ENCODE measurements around the gene HSDL2. TPM values are rescaled to one million over a fixed set of nuclear protein-coding genes. Genes with fewer than 3 reads are reported as not detected.
"Not testable (repeated sequence)": the region's sequence is repeated elsewhere in the genome, so short reads cannot be mapped to it uniquely, and the experiment has no call there.

HSDL2 gene
- total RNA-seq, 1 experiment from 2014 or later: 60.6 TPM

GRCh38 chr9:112384219-112384618 lies 4.3 kb downstream of the HSDL2 start:
- no peak for TF ChIP-seq EZH2 (IDR thresholded peaks at IDR 0.05; ENCODE audit: low read depth)
- TF ChIP-seq, protein P1, sequence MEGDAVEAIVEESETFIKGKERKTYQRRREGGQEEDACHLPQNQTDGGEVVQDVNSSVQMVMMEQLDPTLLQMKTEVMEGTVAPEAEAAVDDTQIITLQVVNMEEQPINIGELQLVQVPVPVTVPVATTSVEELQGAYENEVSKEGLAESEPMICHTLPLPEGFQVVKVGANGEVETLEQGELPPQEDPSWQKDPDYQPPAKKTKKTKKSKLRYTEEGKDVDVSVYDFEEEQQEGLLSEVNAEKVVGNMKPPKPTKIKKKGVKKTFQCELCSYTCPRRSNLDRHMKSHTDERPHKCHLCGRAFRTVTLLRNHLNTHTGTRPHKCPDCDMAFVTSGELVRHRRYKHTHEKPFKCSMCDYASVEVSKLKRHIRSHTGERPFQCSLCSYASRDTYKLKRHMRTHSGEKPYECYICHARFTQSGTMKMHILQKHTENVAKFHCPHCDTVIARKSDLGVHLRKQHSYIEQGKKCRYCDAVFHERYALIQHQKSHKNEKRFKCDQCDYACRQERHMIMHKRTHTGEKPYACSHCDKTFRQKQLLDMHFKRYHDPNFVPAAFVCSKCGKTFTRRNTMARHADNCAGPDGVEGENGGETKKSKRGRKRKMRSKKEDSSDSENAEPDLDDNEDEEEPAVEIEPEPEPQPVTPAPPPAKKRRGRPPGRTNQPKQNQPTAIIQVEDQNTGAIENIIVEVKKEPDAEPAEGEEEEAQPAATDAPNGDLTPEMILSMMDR (conservative IDR thresholded peaks at IDR 0.05): no peak
- Histone ChIP-seq H4K20me1 (ENCODE audit: insufficient read depth) (no peaks in the 10 kb centered on the region), H3K36me3 (ENCODE audit: low read depth) (peaks cover 14% of the 10 kb centered on the region; the same call in 1 of the 2 replicates), H3K4me3 (no peak overlapping the region), H3K9me3 (ENCODE audit: insufficient read depth, low read depth) (no peaks in the 10 kb centered on the region), H3K27ac (no peak overlapping the region), H3K27me3 (ENCODE audit: insufficient read depth, low read depth) (no peaks in the 10 kb centered on the region), H3K9me2 (ENCODE audit: insufficient read depth) (no peaks in the 10 kb centered on the region), H3K79me2 (ENCODE audit: low read depth) (peaks cover 72% of the 10 kb centered on the region), H3F3A (ENCODE audit: insufficient read depth, low read depth) (peaks cover 2% of the 10 kb centered on the region; the same call in 1 of the 2 replicates), H3K4me2 (no peak overlapping the region), H3K4me1 (replicated peaks; ENCODE audit: insufficient read depth) (peaks cover 11% of the 10 kb centered on the region), H2AFZ (no peak overlapping the region)
- intact Hi-C loops (cut with micrococcal nuclease; ENCODE audit: unreplicated experiment): loop anchor here (10.0 kb wide), 1 partner anchor 371 kb away; the partner anchor contains the start of gene SNX30
- no TSS peak for BruUV-seq (replicated peaks)
- CTCF ChIA-PET: interaction anchor here (1.1 kb wide), 1 partner anchor 64 kb away, joined by 4 read pairs; no protein-coding TSS in a partner anchor
- no peak for DNase-seq
- POLR2A ChIA-PET (ENCODE audit: unreplicated experiment): interaction anchor here (0.6 kb wide), 1 partner anchor 51 kb away, joined by 6 read pairs; the partner anchor contains the start of gene PTBP3

GRCh38 chr9:112384690-112385089 lies 4.8 kb downstream of the HSDL2 start:
- H3K79me2 ChIP-seq (ENCODE audit: low read depth): peaks cover 72% of the 10 kb centered on the region

GRCh38 chr9:112387115-112387514 lies 7.2 kb downstream of the HSDL2 start:
- Histone ChIP-seq H3K27me3 (ENCODE audit: insufficient read depth, low read depth) (no peaks in the 10 kb centered on the region), H3K4me2 (no peak overlapping the region), H3K4me3 (no peak overlapping the region), H3F3A (ENCODE audit: insufficient read depth, low read depth) (peaks cover 10% of the 10 kb centered on the region; the same call in 1 of the 2 replicates), H3K79me2 (ENCODE audit: low read depth) (peaks cover 51% of the 10 kb centered on the region), H3K9me3 (ENCODE audit: insufficient read depth, low read depth) (0 out of 2 replicates have a peak, but pooled peaks cover 3% of the 10 kb centered on the region), H4K20me1 (ENCODE audit: insufficient read depth) (no peaks in the 10 kb centered on the region), H3K36me3 (ENCODE audit: low read depth) (peaks cover 14% of the 10 kb centered on the region; the same call in 1 of the 2 replicates), H3K27ac (no peak overlapping the region), H3K4me1 (replicated peaks; ENCODE audit: insufficient read depth) (peaks cover 9% of the 10 kb centered on the region; the same call in 1 of the 2 replicates), H2AFZ (no peak overlapping the region), H3K9me2 (ENCODE audit: insufficient read depth) (no peaks in the 10 kb centered on the region)
- TF ChIP-seq, protein P1 (conservative IDR thresholded peaks at IDR 0.05): no peak
- TF ChIP-seq EZH2 (IDR thresholded peaks at IDR 0.05; ENCODE audit: low read depth): no peak
- no peak for DNase-seq
- BruUV-seq (replicated peaks): no TSS peak
- ChIA-PET CTCF (interaction anchor here (0.6 kb wide), 1 partner anchor 668 kb away, joined by 3 read pairs; no protein-coding TSS in a partner anchor), POLR2A (ENCODE audit: unreplicated experiment) (interaction anchor here (0.5 to 0.6 kb wide), 2 partner anchors 10 to 497 kb away, joined by 4 to 8 read pairs; no protein-coding TSS in a partner anchor)
- intact Hi-C loops (cut with micrococcal nuclease; ENCODE audit: unreplicated experiment): loop anchor here (10.0 kb wide), 1 partner anchor 368 kb away; the partner anchor contains the start of gene SNX30

More at GRCh38 chr9:112384690-112385089, 4.8 kb downstream of the HSDL2 start:
- CTCF ChIA-PET: interaction anchor here (1.1 kb wide), 1 partner anchor 64 kb away, joined by 4 read pairs; no protein-coding TSS in a partner anchor
- no peaks in the 10 kb centered on the region for H3K9me2 ChIP-seq (ENCODE audit: insufficient read depth)
- peaks cover 14% of the 10 kb centered on the region; the same call in 1 of the 2 replicates for H3K36me3 ChIP-seq (ENCODE audit: low read depth)
- TF ChIP-seq, protein P1 (conservative IDR thresholded peaks at IDR 0.05): no peak
- no peak for TF ChIP-seq EZH2 (IDR thresholded peaks at IDR 0.05; ENCODE audit: low read depth)
- H3F3A ChIP-seq (ENCODE audit: insufficient read depth, low read depth): no peaks in the 10 kb centered on the region; the same call in 1 of the 2 replicates
- no peaks in the 10 kb centered on the region for H3K27me3 ChIP-seq (ENCODE audit: insufficient read depth, low read depth)
- DNase-seq: no peak
- H3K4me2 ChIP-seq: no peak overlapping the region
- H4K20me1 ChIP-seq (ENCODE audit: insufficient read depth): no peaks in the 10 kb centered on the region
- BruUV-seq (replicated peaks): no TSS peak
- H3K27ac ChIP-seq: no peak overlapping the region
- H3K4me1 ChIP-seq (replicated peaks; ENCODE audit: insufficient read depth): peaks cover 11% of the 10 kb centered on the region
- no peak overlapping the region for H3K4me3 ChIP-seq
- intact Hi-C loops (cut with micrococcal nuclease; ENCODE audit: unreplicated experiment): loop anchor here (10.0 kb wide), 1 partner anchor 370 kb away; the partner anchor contains the start of gene SNX30
- H2AFZ ChIP-seq: no peak overlapping the region
- no peaks in the 10 kb centered on the region for H3K9me3 ChIP-seq (ENCODE audit: insufficient read depth, low read depth)
- POLR2A ChIA-PET (ENCODE audit: unreplicated experiment): no interaction called here

DNA sequence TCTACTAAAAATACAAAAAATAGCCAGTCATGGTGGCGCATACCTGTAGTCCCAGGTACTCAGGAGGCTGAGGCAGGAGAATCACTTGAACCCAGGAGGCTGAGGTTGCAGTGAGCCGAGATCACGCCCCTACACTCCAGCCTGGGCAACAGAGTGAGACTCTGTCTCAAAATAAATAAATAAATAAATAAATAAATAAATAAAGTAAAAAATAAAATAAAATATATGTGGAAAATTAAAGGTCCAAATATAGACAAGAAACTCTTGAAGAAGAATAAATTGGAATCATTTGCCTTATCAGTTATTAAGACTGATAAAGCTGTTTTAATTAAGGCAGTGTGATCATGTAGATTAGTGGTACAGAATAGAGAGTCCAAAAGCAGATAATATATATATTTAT lies 10.0 kb downstream of the HSDL2 start:
- H2AFZ ChIP-seq; POLR2A ChIA-PET (ENCODE audit: unreplicated experiment); H3K9me2 ChIP-seq (ENCODE audit: insufficient read depth); DNase-seq; H3K9me3 ChIP-seq (ENCODE audit: insufficient read depth, low read depth); H3K4me2 ChIP-seq; CTCF ChIA-PET; H3K27ac ChIP-seq; H4K20me1 ChIP-seq (ENCODE audit: insufficient read depth); BruUV-seq (replicated peaks); H3K27me3 ChIP-seq (ENCODE audit: insufficient read depth, low read depth); H3K4me3 ChIP-seq: not testable (repeated sequence)
- peaks cover 19% of the 10 kb centered on the region; the same call in 1 of the 2 replicates for H3K36me3 ChIP-seq (ENCODE audit: low read depth)
- intact Hi-C loops (cut with micrococcal nuclease; ENCODE audit: unreplicated experiment): loop anchor here (10.0 kb wide), 1 partner anchor 365 kb away; the partner anchor contains the start of gene SNX30
- peaks cover 11% of the 10 kb centered on the region; the same call in 1 of the 2 replicates for H3F3A ChIP-seq (ENCODE audit: insufficient read depth, low read depth)
- H3K79me2 ChIP-seq (ENCODE audit: low read depth): peaks cover 30% of the 10 kb centered on the region
- peaks cover 14% of the 10 kb centered on the region; the same call in 1 of the 2 replicates for H3K4me1 ChIP-seq (replicated peaks; ENCODE audit: insufficient read depth)

Data from PC-9 (cell line).